HG02623 (cell line): ENCODE results near the gene KDM3B.
"Not testable (repeated sequence)": the region's sequence is repeated elsewhere in the genome, so short reads cannot be mapped to it uniquely, and the experiment has no call there.

Experiments
- ATAC-seq: cut with Tn5 transposase; IDR thresholded peaks from one replicate; pipeline ENCODE4 v1.9.1; 2021; ENCODE audit warnings: moderate library complexity; ENCODE audit not compliant: unreplicated experiment

The KDM3B gene

DNA sequence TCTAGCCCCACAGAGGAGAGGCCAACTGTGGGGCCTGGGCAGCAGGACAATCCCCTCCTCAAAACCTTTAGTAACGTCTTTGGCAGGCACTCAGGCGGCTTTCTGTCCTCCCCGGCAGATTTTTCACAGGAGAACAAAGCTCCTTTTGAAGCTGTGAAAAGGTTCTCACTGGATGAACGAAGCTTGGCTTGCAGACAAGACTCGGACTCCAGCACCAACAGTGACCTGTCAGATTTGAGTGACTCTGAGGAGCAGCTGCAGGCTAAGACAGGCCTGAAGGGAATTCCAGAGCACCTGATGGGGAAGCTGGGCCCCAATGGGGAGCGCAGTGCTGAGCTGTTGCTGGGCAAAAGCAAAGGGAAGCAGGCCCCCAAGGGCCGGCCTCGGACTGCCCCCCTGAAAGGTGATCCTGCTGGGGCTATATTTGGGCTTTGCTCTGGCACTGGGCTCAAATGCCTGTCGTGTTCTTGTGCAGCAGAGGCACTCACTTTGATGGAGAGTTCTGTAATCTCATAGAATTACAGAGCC lies 39.4 kb downstream of the KDM3B start:
- ATAC-seq: no peak

DNA sequence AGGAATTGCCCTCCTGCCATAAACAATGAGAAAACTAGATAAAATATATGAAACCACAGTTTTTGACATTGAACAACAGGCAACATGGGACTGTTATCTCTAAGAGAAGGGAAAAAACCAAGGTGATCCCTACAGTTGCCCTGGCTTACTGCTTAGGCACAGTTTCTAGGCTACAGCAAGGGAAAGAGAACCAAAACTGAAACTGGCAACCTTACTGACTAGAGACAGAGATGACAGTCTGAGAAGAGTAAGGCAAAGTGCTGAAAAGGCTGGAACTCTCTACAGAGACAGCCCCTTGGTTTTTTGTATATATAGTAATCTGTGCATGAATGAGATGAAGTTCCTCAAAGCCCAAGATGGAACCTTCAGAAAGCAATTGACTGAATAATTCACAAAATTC lies 50.2 kb downstream of the KDM3B start:
- ATAC-seq: peak; percentile 80

DNA sequence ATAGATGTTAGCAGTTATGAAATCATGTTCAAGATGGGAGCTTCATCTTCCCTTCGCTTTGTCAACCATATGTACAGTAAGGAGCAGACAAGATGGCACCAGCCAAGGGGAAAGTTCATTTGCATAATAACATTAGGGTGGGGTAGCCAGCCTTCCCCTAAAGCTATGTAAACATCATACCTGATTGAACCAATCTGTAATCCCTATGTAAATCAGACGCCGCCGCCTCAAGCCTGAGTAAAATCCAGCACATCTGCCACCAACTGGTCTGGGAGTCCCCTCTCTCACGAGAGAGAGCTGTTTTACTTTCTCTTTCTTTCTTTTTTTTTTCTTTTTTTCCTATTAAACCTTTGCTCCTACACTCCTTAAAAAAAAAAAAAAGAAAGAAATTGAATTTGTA lies 55.5 kb downstream of the KDM3B start:
- ATAC-seq: peak; percentile 47

DNA sequence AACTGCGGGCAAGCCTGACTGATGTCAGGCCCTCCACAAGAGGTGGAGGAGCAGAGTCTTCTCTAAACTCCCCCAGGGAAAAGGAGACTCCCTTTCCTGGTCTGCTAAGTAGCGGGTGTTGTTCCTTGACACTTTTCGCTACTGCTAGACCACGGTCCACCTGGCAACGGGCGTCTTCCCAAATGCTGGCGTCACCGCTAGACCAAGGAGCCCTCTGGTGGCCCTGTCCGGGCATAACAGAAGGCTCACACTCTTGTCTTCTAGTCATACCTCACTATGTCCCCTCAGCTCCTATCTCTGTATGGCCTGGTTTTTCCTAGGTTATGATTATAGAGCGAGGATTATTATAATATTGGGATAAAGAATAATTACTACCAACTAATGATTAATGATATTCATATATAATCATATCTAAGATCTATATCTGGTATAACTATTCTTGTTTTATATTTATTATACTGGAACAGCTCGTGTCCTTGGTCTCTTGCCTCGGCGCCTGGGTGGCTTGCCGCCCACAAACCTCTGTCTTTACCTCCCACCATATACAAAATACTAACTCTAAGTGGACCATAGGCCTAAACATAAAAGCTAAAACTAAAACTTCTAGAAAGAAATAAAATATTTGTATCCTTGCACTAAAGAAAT lies 58.6 kb downstream of the KDM3B start:
- ATAC-seq: not testable (repeated sequence)

DNA sequence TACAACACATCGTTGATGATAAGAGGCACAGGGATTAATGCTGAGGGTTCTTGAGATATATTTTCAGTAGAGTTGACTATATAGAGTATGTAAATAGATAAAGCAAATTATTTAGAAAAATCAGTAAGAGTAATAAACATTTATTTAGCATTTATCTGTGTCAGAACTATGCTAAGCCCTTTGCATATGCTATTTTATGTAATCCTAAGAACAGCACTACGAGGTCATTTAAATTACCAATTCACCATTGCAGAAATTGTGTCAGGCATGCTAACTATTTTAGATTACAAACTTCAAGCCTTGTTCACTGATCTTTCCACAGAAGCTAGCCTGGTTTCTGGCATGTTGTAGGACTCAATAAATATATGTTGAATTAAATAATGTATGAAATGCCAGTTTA lies 66.0 kb downstream of the KDM3B start:
- ATAC-seq: no peak

DNA sequence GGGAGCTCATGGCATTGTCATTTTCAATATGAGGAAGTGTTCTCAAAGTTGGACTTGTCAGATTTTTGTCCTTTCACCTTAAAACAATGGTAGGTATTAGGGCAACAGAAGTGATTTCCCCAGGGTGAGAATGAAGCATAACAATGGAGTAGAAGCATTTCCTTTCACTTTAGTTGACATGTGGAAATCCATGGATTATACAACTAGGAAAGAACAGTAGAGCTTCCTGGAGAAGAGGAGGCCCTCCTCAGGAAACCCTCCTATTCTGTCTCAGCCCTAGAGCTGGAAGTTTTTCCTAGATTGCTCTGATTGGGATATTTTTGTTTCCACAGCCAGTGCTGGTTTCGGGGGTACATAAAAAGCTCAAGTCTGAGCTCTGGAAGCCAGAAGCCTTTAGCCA lies 72.6 kb downstream of the KDM3B start:
- no peak for ATAC-seq

DNA sequence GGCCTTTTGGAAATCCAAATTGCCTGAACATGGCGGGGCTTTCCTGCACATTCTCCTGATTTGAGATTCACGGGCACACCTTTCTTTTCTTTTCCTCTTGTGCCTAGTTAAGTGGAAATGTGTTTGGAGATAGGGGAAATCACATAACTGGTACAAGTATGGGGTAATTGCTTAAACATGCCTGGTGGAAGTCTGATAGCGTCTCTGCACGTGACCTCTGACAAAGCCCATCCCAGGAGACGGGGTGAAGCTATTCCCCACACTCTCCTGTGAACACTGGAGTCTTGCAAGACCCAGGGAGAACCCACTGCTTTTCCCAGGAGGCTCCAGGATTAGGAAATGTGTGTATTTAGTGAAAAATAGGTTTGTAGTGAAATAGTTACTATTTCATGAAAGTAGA lies 83.5 kb downstream of the KDM3B start:
- ATAC-seq: no peak

DNA sequence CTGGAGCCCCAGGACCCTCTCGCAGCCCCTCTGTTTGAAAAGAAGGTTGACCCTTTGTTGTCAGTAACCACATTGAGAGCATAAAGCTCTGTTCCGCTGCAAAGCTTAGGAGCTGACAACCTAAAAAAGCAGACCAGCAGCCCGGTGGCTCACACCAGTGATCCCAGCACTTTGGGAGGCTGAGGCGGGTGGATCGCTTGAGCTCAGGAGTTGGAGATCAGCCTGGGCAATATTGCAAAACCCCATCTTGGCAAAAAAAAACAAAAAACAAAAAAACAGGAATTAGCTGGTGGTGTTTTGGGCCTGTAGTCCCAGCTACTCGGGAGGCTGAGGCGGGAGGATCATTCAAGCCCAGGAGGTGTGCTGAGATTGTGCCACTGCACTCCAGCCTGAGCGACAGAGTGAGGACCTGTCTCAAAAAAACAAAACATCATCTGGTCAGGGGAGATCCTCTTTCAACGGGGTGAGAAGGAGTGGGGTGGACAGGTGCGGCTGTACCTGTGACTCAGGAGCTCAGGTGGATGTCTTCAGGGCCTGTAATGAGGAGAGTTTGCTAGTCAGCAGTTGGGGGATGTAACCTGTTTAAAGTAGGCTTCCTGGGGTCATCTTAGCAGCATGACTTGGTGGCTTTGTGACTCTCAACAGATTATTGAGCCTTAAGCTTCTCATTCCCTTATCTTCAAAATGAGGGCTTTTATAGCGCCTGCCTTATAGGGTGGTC lies 85.7 kb downstream of the KDM3B start:
- ATAC-seq: no peak

DNA sequence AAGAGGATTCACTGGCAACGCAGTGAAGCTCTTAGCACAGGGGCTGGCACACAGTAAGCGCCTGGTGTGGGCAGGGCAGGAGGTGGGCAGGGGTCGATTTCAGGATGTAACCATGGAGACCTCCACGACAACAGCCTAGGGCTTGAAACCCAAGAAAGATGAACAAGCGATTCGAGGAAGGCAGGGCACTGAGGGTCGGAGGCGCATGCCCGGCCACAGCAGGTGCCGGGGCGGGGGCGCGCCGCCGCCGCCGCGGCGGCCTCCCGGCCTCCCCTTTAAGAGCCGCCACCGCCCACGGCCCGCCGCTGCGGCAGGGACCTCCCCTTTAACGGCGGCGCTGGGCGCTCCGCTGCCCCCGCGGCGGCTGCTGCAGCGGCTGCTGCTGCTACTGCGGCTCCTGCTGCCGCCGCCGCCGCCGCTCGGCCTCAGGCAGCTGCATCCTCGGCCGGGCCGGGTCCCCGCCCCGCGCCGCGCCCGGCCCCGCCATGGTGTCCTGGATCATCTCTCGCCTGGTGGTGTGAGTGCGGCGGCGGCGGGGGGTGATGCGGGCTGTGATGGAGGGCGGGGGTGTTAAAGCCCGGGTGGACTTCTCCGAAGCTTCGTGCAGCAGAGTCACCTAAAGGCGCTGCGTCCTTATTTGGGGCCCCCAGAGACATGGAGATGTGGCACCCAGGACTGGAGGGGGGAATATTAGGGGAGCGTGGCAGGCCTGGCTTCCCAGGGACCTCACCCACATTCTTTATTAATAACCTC lies 86.4 kb downstream of the KDM3B start, which contains the start of gene REEP2:
REEP2 (plus strand) TSS at position 334 of the 753 bp plus-strand sequence; CDS start at position 486, 152 bp downstream.
- no peak for ATAC-seq

DNA sequence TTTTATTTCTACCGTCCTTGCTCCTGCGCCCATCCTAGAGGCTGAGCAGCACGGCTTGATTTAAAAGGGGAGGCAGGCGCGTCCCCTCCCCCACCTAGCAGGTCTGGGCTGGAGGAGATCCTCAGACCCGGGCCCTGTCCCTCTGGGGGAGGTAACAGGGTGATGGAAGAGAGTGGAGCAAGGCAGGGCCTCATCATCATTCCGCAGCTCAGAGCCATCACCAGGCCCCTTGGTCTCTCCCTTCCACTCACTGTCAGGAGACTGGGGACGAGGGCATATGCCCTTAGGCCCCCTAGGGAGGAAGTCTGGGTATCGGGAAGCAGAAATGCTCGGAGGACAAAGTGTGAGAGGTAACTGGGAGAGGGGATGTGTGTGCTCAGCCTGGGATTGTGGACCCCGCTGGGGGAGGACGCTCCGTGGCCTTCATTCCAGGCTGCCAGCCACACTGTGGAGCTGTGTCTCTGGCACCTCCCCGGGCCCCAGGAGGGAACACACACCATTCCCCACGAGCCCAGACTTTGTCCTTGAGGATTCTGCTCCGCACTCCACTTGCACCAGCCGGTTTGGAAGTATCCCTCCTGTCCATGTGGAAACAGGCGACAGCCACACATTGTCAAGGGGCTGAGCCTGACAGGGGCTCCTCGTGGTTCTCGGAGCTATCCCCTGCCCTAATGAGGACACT lies 87.1 kb downstream of the KDM3B start:
- ATAC-seq: no peak

DNA sequence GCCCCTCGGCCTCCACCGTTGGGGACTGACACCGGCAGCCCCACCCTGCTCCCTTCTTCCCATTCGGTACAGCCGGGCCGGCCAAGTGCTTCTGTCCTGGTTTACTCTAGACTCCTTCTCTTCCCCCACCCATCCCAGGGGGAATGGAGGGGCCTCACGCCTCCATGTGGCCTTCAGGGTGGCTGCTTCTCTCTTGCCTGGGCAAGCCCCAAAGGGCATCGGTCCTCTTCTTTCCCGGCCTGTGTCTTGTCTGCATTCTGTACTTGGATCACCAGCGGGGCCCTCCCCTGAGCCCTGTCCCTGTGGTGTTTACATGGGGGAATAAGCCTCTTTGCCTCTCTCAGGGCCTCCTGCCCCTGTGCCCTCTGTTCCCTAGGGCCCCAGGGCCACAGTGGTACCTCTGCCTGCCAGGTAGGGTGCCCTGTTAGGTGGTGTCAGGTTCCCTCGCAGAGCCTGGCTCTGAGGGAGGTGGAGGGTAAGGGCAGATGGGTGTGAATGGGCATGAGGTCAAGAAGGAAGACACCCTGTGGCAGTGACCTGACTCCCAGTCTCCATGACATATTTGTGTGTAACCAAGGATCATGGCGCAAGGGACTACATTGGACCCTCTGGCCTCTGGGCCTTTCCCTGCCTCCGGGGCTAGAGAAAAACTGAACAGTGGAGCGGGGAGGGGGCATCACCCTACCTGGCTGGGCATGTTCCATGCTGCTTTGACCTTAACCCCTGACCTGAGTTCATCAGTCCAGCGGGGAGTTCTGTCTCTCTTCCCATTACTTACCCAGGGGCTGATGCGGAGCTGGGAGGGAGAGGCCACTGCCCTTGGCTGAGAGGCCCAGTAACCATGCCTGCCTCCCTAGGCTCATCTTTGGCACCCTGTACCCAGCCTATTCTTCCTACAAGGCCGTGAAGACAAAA lies 87.9 kb downstream of the KDM3B start:
- no peak for ATAC-seq

DNA sequence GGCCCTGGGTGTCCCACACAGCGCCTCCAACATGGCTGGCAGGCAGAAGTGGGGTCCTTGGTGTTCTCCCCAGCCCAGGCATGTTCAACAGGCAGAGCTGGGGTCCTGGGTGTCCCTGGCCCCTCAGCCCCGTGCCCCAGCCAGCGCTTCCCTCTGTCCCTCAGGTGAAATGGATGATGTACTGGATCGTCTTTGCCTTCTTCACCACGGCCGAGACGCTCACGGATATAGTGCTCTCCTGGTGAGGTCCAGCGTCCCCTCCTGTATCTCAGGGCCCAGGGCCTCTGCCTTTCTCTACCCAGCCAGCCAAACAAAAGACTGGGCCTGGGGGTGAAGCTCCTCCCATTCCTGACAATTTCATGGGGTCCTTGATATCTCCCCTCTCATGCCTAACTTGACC lies 88.7 kb downstream of the KDM3B start:
- ATAC-seq: no peak

DNA sequence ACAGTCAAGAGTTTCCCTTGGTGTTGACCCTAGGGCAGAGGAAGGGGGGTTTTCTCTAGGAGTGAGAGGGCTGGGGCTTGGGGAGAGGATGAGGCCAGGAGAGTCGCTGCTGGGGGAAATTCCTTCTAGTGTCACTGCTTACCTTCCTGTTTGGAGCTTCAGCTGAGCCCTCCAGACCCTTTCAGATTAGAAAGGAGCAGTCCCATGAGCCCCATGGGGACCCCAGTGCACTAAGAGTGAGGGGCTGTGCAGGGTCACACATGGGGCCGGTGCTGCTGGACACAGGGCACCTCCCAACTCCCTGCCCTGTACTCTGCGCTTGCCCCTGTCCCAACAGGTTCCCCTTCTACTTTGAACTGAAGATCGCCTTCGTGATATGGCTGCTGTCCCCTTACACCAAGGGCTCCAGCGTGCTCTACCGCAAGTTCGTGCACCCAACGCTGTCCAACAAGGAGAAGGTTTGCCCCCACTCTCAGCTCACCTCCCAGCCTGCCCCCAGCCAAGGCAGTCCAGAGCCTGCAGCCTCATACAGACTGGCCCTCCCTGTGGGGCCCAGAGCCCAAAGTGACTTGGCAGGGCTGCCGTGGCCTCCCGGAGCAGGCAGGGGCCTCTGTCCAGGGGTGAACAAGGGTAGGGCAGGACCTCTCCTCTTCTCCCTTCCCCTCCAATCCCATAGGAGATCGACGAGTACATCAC lies 91.7 kb downstream of the KDM3B start:
- no peak for ATAC-seq

DNA sequence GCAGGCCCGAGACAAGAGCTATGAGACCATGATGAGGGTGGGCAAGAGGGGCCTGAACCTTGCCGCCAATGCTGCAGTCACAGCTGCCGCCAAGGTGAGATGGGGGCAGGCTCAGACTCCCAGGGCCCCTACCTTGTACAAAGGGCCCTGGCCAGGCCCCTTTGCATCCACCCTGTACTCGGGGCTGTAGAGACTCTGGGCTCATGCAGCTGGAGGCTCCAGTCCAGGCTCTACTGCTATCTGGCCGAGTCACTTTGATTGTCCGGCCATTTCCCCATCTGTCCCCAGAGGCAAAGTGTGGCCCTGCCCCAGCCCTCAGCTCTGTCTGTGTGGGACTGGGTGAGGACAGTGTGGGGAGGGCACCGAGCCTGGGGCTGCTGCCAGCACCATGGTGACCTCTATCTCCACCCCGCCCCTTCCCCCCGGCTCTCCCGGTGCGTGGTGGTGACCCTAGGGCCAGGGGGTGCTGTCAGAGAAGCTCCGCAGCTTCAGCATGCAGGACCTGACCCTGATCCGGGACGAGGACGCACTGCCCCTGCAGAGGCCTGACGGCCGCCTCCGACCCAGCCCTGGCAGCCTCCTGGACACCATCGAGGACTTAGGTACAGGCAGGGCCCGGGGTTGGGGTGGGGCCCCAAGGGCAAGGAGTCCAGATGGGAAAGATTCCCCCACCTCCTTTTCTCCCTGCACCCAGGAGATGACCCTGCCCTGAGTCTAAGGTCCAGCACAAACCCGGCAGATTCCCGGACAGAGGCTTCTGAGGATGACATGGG lies 92.5 kb downstream of the KDM3B start:
- ATAC-seq: no peak

DNA sequence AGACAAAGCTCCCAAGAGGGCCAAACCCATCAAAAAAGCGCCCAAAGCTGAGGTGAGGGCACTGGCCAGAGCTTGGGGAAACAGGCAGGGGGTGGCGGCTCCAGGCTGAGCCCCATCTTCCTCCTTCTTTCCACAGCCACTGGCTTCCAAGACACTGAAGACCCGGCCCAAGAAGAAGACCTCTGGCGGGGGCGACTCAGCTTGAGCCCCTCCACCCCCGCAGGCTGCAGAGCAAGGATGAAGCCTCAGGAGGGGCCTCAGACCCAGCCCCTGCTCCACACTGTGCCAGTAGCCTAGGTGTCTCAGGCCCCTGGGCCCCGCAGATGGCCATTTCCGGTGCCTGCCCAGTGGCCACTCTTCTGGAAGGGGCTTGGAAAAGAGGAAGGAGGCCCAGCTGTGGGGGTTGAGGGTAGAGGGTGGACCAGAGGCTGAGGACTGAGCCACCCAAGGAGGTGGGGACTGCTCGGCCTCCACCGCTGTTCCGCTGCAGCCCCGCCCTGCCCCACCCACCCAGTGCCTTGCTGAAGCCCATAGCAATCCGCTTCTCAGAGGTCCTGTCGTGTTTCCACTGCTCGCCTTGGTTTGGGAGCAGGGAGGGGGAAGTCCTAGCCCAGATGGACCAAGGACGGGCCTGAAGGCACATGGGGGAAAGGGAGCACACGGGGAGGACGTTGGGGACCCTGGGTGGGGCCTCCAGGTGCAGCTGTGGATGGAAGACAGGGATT lies 93.2 kb downstream of the KDM3B start:
- ATAC-seq: no peak

DNA sequence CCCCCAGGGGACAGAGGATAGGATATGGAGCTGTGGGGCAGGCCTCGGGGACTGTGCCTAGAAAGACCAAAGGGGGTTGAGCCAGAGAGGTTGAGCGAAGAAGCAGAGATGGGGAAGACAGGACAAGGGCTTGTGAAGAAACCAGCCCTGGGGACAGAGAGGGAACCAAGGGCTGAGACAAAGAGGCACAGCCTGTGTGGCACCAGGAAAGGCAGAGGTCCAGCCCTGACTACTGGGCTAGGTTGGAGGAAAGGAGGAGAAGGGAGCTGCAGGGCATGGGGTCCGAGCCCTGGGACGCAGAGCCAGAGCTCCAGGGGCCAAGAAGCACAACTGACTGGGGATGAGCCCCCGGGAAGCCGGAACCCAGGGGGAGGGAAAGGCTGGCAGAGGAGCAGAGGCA lies 95.6 kb downstream of the KDM3B start:
- ATAC-seq: no peak

DNA sequence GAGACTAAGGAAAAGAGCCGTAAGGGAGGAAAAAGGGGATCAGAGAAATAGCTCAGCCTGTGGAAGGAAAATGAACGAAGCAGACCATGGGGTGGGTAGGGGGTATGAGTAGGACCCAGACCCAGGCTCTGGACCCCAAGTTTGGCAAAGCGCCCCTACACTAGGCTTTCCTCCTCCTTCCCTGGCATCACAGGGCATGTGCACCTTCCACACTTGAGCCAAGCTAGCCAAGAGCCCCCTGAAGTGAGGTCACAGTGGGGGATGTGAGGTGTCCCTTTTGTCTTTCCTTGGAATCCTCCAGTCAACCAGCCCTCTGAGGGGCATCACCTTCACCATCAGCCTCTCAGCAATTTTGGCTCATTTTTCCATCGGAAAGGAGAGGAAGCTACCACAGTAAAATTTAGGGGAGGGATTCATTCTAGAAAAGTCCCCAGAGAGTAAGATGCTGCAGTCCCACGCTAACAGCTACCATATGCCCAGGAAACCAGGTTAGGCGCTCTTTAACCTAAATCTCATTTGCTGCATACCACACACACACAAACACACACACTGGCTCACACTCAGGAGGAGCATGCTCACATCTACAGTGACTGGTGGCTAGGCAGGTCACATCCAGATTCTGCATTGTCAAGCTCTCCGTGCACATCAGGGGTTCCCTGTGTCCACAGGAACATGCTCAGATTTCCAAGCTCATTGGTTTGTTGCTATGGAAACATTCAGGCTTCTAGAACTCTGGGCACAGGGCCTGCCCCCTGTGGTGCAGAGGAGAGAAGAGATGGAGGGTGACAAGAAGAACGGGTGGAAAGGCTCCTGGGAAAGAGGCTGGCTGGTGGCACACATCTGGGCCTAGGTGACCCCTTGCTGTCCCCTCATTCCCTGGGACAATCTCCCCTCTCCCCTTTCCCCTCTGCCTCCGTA lies 96.3 kb downstream of the KDM3B start:
- ATAC-seq: no peak
